ENCODE results near the gene GDPD4.

- TF ChIP-seq, protein P1, sequence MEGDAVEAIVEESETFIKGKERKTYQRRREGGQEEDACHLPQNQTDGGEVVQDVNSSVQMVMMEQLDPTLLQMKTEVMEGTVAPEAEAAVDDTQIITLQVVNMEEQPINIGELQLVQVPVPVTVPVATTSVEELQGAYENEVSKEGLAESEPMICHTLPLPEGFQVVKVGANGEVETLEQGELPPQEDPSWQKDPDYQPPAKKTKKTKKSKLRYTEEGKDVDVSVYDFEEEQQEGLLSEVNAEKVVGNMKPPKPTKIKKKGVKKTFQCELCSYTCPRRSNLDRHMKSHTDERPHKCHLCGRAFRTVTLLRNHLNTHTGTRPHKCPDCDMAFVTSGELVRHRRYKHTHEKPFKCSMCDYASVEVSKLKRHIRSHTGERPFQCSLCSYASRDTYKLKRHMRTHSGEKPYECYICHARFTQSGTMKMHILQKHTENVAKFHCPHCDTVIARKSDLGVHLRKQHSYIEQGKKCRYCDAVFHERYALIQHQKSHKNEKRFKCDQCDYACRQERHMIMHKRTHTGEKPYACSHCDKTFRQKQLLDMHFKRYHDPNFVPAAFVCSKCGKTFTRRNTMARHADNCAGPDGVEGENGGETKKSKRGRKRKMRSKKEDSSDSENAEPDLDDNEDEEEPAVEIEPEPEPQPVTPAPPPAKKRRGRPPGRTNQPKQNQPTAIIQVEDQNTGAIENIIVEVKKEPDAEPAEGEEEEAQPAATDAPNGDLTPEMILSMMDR (IDR thresholded peaks at IDR 0.05), result no peak
- TF ChIP-seq POLR2A (IDR thresholded peaks at IDR 0.05), result no peak
Measured at GRCh38 chr11:77208535-77208934, 93.0 kb downstream of the GDPD4 start.

All from uterus (tissue), 2 donors.